GM04504 (cell line): ENCODE measurements around the gene ATP6V1B1.
A peak's percentile ranks its signal among the peaks of the same experiment; 100 is the strongest.

Source experiments
- DNase-seq: peaks from one replicate; pipeline ENCODE4 v3.0.0-alpha.2; 2012; ENCODE audit warnings: low read depth

ATP6V1B1 gene

DNA sequence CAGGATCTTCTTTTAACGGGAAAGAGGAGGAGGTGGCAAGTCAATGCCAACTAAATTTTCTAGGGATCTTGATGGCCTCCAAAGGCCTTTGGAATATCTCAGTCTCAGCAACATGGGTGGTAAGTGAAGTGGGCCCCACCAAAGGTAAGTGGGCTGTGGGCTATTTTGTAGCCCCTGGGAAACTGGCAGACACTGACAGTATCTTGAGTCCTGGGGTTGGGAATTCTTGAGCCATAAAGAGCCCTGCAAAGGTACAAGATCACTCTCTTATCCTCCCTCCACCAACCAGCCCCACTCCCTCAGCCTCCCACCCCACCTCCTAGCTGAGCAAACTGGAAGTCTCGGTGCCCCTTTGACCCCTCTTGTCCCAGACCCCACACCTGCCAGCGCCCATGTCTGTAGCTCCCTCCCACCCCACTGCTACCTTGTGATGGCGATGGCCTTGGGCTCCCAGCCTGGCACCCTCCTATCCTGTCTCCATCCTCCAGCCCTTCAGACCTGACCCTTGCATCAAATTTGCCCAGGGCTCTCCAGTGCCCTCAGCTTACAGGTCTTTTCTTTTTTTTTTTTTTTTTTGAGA, 8.5 kb downstream of the ATP6V1B1 start:
- no peak for DNase-seq

DNA sequence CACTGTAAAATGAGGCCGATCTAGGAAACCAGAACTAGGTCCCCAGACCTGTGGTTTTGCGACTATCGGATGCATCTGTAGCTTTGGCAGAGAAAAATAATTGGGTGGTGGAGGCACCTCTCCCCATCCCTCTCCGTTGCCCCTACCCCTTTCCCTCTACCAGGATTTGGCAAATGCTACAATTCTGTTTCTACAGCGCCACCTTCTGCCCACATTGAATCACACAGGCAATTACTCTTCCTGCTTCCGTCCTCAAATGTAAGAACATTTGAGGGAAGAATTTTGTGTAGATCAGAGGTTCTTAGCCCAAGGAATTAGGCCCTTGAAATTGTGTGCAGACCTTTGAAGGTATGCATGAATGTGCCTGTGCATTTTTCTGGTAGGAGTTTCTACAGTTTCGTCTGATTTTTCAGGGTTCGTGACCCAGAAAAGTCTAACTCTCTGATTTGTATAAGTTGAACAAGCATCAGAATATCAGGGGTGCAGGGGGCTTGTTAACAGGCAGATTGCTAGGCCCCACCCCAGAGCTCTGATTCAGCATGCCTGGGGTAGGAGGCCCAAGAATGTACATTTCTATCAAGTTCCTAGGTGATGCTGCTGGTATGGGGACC, 11.2 kb downstream of the ATP6V1B1 start:
- DNase-seq, result peak; percentile 24

DNA sequence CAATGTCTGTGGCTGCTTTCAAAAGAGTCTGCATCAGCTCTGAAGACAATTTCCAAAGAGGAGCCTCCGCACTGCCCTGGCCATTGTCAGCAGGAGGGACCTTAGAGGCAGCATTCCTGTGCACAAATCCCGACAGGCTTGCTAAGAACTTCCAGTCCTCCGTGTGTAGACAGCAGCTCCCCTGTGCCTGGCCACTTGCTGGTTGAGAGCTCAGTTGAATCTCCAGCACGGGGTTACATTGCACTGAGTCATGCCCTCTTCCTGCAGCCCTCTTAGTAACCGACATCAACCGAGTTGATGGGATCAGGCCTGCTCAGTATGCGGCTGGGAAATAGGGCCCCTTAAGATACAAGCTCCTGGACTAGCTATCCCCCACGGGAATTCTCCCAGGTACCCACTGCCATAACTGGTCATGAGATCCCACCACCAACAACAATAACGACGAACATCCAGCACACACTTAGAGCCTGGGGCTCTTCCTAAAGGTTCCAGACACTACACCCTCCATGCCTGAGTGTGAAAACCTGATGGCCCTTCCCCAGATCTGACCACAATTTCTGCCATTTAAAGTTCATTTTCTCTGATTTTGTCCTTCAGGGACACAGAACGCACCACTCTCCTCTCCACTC, 12.0 kb downstream of the ATP6V1B1 start:
- peak; percentile 19 for DNase-seq

DNA sequence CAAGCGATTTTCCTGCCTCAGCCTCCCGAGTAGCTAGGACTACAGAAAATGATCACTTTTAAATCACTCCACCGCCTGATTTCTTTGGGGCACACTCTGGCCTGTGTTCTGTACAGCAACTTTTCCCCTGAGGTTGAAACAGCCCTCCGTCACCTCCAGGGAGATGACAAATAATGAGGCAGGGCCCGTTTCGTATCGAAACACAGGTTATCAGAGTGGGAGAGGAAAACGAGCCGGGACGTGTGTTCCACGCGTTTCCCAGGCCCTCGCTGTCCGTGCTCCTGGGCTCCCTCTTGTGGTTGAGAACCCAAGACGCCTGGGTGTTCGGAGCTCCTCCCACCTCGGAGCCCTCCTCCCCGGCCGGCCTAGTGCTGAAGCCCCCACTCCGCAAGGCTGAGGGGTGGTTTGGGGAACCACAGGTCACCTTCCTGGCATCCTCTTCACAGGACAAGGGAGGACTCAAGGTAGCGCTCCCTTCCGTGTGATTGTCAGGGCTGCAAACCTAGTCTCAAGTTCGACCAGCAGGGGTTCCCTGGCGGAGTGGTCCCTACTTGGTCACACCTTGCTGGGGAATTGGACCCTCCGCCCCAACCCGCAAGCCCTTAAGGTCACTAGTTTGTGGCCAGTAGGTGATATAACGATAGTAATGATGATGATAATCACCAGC, 12.8 kb downstream of the ATP6V1B1 start:
- DNase-seq, result peak; percentile 48

DNA sequence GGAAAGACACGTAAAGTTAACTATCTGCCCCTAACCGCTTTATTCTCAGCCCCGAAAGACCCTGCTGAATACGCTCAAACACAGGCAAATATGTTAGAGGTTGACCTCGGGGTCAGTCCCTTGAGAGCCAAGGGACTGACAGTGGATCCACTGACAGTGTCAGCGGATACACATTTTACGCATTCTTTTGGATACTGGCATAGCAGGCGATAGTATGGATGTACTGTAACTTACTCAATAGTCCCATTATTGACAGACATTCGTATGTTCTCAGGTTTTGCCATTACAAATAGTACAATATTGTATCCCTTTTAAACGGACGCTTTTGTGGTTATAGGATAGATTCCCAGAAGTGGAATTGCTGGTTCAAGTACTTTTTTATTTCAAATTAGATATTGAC, 13.4 kb downstream of the ATP6V1B1 start:
- DNase-seq, result no peak

DNA sequence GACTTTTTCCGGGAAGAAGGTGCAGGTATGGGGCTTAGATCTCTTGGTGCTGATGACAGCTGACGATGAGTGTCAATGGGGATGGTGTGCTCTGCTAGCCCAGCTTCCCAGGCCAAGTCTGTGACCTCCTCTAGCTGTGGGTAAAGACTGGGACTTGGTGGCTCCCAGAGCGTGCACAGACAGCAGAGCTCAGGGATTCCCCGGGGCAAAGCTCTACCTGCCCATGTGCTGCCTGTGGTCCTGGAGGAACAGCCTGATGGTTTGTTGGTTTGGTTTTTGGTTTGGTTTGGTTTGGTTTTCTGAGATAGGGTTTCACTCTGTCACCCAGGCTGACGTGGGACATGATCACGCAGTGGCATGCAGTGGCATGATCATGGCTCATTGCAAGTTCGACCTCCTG, 19.2 kb downstream of the ATP6V1B1 start:
- DNase-seq, result no peak

DNA sequence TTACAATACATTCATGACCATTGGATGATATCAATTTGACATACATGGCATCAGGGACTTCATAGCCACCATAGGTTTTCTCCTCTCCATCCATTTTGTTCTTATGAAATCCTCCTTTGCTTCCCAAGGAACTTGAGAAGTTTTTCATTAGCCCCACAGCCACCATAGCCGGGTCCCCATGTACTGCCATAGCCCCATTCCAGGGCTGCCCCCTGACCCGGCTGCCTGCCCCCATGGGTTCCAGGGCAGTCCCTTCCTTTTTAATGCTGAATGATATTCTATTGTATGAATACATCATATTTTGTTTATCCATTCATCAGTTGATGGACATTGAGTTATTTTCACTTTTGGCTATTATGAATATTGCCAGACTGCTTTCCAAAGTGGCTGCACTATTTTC, 20.4 kb downstream of the ATP6V1B1 start:
- DNase-seq, result no peak

DNA sequence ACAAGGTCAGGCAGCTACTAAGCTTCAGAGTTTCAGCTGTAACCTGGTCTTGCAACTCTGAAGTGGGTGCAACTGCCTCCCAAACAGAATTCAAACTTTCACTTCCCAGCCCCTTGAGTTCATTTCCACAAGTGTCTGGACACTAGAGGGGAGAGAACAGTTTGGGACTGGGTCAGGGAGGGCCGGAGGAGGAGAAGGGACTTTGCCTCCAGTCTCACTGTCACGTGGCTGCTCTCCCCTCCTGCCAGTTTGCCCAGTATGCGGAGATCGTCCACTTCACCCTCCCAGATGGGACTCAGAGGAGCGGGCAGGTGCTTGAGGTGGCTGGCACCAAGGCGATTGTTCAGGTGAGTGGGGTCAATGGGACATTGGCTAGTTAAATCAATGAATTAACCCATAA, 22.1 kb downstream of the ATP6V1B1 start:
- DNase-seq, result no peak

DNA sequence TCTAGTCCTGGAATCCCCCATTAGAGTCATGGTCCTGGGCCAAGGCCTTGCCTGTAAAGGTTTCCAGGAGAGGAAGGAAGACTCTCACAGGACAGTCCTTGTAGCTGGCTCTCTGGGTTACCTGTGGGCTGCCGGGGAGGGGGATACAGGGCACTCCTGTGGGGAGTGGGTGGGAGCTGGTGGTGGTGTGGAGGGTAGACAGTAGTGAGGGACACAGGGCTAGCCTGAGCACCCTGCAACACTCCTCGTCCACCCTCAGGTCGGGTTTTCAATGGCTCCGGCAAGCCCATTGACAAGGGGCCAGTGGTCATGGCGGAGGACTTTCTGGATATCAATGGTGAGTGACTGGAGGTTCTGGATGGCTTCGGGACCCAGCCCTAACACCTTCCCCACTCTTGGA, 23.1 kb downstream of the ATP6V1B1 start:
- DNase-seq, result no peak

DNA sequence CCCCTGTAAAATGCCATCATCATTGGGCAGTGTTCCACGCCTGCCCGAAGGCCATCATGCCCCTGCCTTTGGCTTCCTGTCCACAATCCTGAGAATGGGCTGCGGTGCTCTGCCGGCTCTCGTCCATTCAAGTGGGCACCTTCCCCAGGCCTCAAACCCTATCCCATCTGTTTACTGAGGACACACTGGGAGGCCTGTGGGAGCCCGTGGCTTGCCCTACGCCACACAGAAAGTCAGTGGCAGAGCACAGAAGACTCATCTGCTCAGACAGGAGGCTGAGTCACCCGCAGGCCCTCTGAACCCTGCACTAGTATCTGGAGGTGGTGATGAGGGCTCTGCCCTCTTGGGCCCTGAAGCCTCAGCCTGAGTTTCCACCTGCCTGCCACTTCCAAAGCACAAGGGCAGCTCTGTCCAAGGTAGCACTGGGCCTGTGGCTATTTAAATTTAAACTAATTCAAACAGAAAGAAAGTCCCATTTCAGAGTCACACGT, 23.6 kb downstream of the ATP6V1B1 start:
- DNase-seq, result no peak

DNA sequence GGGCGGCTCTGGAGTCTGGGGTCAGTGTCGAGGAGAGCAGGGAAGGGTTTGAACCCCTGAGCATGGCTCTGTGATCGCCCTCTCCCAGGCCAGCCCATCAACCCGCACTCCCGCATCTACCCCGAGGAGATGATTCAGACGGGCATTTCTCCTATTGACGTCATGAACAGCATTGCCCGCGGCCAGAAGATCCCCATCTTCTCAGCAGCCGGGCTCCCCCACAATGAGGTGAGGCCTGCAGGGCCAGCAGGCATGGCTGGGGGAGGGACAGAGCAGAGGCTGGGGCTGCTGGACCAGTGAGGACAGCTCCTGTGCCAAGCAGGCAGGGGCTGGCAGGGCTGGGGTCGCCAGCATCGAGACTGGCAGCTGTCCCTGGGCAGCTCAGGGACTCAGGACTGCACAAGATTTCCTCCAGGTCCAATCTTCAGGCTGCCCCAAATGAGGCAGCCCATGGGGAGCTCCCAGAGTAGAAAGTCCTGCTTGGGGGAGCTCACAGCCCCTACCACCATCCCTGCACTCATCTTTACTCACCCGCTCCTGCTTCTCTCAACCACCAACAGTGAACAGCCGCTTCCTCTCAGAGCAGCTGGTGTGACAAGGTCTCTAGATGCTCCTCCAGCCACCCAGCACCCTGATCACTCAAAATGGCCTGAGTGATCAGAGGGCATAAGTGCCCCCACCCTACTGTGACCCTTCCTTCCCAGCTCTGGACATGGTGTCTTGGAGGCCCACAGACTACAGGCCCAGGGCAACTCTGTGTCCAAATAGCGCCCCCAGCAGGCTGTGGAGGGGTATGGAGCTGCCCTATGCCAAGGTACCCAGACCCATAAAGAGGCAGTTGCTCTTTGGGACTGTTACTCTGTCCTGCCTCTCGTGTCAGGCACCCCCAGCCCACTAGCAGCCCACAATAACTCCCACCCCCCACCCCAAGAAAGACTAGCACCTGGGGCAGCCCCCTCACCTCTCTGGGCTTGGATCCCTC, 24.4 kb downstream of the ATP6V1B1 start:
- no peak for DNase-seq

DNA sequence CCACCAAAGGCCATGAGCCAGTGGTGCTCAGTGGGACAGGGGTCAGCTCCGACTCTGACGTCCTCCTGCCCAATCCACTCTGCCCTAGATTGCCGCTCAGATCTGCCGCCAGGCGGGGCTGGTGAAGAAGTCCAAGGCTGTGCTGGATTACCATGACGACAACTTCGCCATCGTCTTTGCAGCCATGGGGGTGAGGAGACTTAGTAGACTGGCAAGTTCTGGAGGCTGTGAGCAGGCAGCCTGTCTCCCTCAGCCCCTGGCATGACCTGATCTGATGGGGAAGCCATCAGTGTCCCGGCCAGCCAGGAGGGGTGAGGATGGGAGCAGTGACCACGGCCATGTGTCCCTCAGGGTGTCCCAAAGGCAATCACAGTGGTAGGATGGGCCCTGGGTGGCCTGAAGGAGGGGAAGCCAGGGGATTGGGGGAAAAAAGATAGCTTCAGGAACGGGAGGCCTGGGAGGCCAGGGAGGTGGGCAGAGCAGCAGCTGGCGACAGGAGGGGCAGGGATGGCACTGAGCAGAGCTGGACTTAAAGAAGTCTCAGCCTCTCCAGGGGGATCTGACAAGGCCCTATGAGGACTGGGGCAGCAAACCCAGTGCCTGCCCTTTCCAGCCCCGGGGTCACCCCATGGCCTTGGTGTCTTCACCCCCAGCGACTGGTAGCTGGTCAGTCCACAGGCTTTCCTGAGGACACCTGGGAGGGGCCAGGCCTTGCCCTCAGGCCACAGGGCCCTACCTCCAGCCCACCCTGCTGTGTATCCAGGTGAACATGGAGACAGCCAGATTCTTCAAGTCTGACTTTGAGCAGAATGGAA, 25.3 kb downstream of the ATP6V1B1 start:
- no peak for DNase-seq

DNA sequence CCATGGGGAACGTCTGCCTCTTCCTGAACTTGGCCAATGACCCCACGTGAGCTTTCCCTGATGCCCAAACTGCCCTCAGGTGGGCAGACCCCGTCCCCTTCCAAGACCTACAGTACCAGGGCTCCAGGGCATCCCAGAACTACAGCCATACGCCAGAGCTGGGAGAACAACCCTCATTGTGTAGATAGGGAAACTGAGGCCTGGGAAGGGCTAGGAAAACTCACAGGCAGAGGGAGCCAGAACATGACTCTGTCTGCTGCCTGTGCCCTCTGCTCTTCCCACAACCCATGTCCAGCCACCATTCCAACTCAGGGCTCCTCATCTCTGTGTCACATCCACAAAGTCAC, 25.9 kb downstream of the ATP6V1B1 start:
- DNase-seq, result no peak

DNA sequence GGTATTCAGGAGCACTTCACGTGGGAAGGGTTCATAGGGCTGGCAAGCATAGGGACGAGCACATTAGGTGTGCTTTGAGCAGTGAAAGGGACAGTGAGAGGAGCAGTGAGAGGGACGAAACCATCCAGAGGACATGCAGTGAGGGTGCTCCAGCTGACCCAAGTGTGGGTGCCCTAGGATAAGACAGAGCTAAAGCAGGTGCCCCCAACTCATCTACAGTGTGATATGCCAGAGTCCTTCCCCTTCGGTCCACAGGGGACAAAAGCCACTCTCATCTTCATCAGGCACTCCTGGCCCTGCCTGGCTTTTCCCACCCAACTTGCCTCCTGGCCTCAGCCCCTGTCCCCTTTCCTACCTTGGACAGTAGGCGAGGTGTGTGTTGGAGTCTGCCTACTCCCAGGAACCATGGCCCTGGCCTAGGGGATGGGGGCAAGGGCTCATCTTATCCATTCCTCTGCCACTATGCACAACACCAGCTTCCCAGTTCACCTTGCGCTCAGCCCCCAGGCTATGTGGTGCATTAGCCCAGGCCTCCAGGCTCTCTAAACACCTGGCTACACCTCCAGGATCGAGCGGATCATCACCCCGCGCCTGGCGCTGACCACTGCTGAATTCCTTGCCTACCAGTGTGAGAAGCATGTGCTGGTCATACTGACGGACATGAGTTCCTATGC, 26.6 kb downstream of the ATP6V1B1 start:
- DNase-seq, result no peak

DNA sequence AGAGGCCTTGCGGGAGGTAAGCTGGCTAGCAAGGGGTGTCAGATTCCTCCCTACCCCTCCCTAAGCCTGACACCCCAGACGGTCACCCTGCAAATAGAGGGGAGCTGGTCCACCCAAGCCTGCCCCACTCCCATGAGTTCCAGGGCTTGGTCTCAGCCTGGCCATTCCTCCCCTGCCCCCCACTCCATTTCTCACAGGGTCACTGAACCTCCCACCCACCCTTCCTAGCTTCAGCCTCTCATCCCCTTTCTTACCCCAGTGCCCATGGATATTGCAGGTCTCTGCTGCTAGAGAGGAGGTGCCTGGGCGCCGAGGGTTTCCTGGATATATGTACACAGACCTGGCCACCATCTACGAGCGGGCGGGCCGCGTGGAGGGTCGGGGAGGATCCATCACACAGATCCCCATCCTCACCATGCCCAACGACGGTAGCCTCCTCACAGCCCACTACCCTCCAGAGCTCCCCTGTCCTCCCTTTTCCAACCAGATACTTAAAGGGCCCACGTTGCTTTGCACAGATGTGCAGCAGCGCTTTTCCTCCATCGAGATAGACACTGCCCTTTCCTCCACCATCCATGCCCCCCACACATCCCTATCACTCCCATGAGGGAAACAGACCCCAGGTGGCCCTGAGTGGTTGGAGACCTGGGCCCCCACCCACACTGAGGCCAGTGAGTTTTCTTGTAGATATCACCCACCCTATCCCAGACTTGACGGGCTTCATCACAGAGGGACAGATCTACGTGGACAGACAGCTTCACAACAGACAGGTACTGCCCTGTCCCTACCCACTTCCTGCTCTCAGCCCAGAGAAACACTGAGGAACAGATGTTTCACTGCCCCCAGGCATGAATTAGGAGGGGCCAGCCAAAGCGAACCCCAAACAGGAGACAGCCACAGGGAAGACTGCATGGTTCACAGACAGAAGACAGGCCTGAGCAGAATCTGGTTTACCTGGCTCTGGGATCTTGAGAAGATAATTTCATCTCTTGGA, 27.5 kb downstream of the ATP6V1B1 start:
- no peak for DNase-seq

DNA sequence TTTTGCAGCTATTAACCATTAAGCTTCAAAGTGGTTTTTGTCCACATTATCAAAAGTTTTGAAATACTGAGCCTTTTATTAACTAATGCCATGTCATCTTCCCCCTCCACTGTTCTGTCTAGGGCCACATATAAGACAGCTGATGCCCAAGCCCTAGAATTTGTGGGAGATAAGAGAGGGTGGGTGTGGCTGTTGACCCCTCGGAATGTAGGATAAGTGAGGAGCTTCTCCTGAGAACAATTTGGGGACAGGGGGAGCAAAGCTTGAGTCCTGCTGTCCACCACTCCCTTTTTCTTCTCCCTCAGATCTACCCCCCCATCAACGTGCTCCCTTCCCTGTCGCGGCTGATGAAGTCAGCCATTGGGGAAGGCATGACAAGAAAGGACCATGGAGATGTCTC, 28.4 kb downstream of the ATP6V1B1 start:
- DNase-seq, result no peak

DNA sequence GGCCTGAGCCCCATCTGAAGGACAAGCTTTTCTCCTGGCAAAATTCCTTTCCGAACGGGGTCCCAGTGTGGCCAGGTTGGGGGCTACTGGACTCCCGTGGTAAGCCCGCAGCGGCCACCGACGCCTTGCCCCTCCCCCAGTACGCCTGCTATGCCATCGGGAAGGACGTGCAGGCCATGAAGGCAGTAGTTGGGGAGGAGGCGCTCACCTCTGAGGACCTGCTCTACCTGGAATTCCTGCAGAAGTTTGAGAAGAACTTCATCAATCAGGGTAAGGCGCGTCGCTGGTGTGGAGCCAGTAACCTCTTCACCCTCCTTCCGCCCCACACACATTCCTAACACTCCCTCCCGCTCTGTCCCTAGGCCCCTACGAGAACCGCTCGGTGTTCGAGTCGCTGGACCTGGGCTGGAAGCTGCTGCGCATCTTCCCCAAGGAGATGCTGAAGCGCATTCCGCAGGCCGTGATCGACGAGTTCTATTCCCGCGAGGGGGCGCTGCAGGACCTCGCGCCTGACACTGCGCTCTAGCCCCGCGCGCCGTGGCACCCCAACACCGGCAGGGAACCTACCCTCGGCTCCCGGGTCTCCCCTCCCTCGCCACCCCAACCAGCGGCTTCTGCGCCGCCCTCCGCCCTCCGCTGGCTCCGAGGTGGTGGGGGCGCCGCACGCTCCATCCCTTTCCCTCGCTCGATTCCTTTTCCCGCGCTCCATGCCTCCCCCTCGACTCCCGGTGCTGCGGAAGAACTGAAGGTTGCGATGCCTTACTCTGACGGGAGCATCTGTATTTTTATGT, 29.1 kb downstream of the ATP6V1B1 start:
- no peak for DNase-seq

DNA sequence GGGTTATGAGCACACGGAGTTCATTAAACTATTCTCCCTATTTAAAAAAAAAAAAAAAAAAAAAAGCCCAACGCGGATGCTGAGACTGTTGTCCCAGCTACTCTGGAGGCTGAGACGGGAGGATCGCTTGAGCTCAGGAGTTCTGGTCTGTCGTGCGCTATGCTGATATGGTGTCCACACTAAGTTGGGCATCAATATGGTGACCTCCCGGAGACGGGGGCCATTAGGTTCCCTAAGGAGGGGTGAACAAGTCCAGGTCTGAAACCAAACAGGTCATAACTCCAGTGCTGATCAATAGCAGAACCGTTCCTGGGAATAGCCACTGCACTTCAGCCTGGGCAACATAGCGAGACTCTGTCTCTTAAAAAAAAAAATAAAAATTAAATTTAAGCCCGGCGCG, 29.8 kb downstream of the ATP6V1B1 start:
- no peak for DNase-seq

DNA sequence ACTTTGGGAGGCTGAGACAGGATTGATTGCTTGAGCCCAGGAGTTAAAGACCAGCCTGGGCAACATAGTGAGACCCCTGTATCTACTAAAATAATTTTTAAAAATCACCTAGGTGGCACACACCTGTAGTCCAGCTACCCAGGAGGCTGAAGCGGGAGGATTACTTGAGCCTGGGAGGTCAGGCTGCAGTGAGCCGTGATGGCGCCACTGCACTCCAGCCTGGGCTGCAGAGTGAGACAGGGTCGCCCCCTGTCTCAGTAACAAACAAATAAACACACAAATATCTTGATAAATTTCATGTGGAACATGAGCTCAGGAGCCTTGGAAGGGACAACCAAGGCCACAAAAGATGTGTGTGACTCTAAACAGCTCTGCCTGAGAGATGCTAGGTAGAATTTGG, 31.0 kb downstream of the ATP6V1B1 start:
- no peak for DNase-seq
